SJSA1 (cell line): ENCODE results near the gene PYROXD2. TPM values are rescaled to one million over a fixed set of nuclear protein-coding genes. Genes with fewer than 3 reads are reported as not detected.

ENCODE experiments used
- DNase-seq, 2 experiments: peaks; one replicate each; pipeline ENCODE4 v3.0.0-alpha.2; 2015 to 2020; ENCODE audit warnings: low spot score in 2 of 2, low read depth in 1 of 2
- H3K27ac ChIP-seq: fragments of 250-450 bp; sonication (Bioruptor Pico); 2 replicates; pipeline ENCODE4 v1.5.1; 2020; ENCODE audit warnings: mild to moderate bottlenecking, moderate library complexity
- H3K27me3 ChIP-seq: fragments of 250-450 bp; sonication (Bioruptor Pico); replicated peaks from 2 replicates; pipeline ENCODE4 v1.5.1; 2020; ENCODE audit warnings: mild to moderate bottlenecking, moderate library complexity
- H3K36me3 ChIP-seq: fragments of 250-450 bp; sonication (Bioruptor Pico); 2 replicates; pipeline ENCODE4 v1.5.1; 2020; ENCODE audit warnings: mild to moderate bottlenecking
- H3K4me1 ChIP-seq: fragments of 250-450 bp; sonication (Bioruptor Pico); replicated peaks from 2 replicates; pipeline ENCODE4 v1.6.1; 2021; ENCODE audit warnings: mild to moderate bottlenecking
- H3K4me3 ChIP-seq: fragments of 250-450 bp; sonication (Bioruptor Pico); 2 replicates; pipeline ENCODE4 v1.5.1; 2020; ENCODE audit warnings: mild to moderate bottlenecking
- H3K9me3 ChIP-seq: fragments of 250-450 bp; sonication (Bioruptor Pico); replicated peaks from 2 replicates; pipeline ENCODE4 v1.5.1; 2020; ENCODE audit warnings: mild to moderate bottlenecking
- total RNA-seq: library from RNA; depleted of rRNA; stranded (reverse); fragments of >200 nt; shearing (Covaris generic); gene quantifications from 2 replicates; pipeline ENCODE4 v1.2.3, GENCODE V29; 2014

The PYROXD2 gene
- total RNA-seq, 1 experiment from 2014 or later, result 13.8 TPM

DNA sequence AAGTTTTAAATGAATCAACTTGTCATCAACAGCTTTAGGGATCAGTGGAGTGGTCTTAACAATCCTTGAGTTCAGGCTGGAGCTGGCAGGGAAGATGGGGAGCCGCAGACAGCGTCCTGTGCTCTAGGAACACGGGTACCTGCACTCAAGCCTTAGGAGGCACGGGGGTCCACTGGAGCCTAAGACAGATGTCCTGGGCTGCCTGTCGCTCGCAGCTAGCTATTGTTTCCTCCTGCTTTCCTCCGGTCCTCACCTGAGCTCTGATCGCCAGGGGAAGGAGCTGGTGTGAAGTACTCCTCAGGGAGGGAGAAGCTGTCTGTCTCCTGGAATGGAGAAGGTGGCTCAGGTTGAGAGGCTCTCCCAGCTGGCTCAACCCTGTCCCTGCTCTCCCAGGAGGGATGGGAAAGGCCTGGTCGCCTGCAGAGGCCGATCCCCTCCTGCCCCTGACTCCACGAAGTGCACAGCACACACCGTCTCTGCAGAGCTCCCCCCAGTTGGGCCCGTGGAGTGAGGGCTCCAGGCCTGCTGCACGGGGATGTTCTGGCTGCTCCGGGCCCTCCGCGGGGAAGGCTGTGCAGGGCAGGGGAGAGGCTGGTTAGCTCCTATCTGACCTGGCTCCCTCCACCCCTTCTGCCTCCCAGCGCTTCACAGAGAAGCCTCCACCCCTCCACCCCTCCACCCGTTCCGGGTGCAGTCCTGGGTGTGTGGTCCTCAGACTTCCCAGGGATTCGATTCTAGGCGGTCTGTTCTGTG is 14.5 kb upstream of the PYROXD2 start:
- Histone ChIP-seq H3K9me3 (no peaks in the 10 kb centered on the region), H3K36me3 (peaks cover 53% of the 10 kb centered on the region), H3K4me3 (no peak overlapping the region), H3K27me3 (no peaks in the 10 kb centered on the region), H3K4me1 (no peaks in the 10 kb centered on the region), H3K27ac (no peak overlapping the region)
- DNase-seq, result peak in 1 of 2 experiments; percentile 40

DNA sequence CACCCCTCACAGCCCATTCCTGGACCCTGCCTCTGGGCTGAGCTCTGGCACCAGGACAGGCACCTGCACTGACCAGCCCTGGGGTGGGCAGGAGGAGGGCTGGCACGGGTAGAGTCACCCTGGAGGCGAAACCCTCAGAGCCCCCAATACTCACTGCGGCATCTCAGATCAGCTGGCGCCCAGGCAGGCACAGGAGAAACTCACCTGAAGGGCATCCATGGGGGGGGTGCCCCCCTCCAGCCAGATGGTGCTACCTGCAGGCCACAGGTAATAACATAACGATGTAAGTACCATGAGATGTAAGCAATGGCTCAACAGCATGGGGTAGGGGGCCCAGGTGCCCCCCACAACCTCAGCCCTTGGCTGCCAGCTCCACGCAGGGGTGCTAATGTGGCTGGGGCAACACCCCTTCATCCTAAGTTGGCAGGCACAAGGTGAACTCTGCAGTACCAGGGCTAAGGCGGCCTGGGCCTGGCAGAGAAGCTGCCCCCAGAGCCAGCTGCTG is 12.1 kb upstream of the PYROXD2 start:
- Histone ChIP-seq H3K9me3 (no peaks in the 10 kb centered on the region), H3K27ac (no peak overlapping the region), H3K36me3 (peaks cover 54% of the 10 kb centered on the region), H3K4me1 (no peaks in the 10 kb centered on the region), H3K27me3 (no peaks in the 10 kb centered on the region), H3K4me3 (no peak overlapping the region)
- DNase-seq, result no peak

DNA sequence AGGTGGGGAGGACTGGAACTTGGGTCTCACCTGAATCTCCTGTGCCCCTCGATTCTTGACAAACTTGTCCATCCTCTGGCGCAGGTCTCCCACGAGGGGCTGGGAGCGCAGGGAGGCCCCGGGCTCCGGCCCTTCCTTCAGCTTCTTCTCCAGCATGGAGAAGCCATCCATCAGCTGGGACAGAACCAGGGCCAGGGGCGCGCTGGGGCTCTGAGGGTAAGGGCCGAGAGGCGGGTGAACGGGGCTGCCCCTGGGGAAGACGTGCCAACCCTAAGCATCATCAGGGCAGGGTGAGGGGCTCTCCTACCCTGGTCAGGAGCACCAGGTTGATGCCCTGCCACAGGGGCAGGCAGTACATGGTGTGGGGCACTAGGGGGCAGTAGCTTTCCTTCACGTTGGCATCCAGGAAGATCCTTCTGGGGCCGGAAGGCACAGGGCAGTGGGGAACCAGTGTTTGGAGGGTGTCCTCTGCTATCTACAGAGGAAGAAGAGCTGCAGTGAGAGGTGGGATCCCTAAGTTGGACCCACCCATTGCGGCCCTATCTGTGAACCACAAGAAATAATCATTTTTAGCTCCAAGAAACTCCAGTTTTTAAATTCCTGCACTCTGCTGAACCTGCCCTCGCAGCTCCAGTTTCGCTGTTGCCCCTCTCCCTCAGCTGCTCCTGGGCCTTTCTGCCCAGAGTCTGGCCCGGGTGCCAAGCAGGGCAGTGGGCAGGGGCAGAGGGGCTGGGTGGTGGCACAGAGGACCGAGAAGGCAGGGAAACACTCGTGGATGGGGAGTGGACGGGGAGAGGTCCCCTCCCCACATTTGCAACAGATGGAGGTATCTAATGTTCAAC is 10.8 kb upstream of the PYROXD2 start:
- DNase-seq, result peak in 1 of 2 experiments; percentile 28
- H3K4me3 ChIP-seq, result no peak overlapping the region

DNA sequence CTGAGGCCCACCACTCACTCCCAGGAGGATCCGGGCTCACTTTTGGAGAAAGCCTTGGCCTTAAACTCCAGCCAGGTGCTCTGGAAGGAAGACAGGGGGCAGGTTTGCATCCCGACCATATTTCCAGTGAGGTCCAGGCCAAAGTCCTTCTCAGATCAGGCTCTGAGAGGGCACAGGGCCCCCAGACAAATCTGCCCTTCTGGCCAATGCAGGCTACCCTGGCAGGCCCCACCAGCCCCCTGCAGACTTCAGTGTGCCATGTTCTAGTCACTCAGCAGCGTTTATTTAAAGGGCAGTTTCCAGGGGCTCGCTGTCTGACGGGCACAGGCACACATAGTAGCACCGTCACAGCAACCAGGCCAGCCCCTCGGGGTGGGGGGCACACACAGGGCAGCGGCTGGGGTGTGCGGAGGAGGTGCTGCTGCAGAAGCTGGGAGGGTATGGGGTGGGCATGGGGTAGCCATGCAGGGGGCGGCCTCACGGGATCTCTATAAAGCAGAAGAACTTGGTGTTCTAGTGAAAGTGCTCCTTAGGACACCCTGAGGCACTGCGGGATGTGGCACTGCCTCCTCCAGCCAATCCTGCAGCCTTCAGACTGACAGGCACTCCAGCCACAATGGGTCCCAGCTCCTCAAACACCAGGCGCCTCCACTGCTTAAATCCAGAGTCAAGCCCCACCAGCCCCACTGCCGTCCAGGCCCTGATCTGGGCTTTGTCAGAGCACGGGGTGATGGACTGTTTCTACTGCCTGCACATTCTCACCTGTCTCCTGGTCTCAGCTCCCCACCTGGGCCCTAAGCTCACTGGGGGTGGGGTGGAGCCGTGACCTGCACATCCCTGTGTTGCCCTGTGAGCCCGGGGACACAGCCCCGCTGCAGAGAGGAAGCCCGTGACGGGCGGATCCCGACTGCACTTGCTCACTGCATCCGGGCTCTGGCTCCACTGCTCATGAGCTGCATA is 9.6 kb upstream of the PYROXD2 start:
- Histone ChIP-seq H3K4me1 (no peaks in the 10 kb centered on the region), H3K9me3 (no peaks in the 10 kb centered on the region), H3K36me3 (peaks cover 46% of the 10 kb centered on the region), H3K27me3 (no peaks in the 10 kb centered on the region), H3K4me3 (no peak overlapping the region), H3K27ac (no peak overlapping the region)
- peak in 1 of 2 experiments; percentile 27 for DNase-seq

More for the DNA sequence above, 10.8 kb upstream of the PYROXD2 start:
- Histone ChIP-seq H3K36me3 (peaks cover 50% of the 10 kb centered on the region), H3K4me1 (no peaks in the 10 kb centered on the region), H3K9me3 (no peaks in the 10 kb centered on the region), H3K27ac (no peak overlapping the region), H3K27me3 (no peaks in the 10 kb centered on the region)

DNA sequence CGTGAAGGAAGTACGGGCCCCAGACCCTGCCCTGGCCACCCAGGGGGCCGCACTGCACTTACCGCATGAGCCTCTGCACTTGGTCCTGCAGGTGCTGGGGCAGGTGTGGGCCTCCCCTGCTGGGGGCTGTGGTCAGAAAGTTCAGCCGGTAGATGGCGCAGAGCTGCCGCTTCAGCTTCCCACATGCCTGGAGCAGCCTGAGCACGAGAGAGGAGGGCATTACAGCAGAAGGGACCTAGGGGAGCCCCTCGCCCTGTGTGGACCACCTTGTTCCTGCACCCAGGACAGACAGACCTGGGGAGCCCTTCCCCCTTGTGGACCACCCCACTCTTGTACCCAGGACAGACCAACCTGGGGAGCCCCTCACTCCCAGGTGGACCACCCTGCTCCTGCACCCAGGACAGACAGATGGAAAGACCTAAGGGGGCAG is 8.7 kb upstream of the PYROXD2 start:
- Histone ChIP-seq H3K9me3 (no peaks in the 10 kb centered on the region), H3K27ac (no peak overlapping the region), H3K27me3 (no peaks in the 10 kb centered on the region), H3K36me3 (peaks cover 47% of the 10 kb centered on the region), H3K4me3 (no peak overlapping the region), H3K4me1 (no peaks in the 10 kb centered on the region)
- DNase-seq, result peak in 1 of 2 experiments; percentile 25

DNA sequence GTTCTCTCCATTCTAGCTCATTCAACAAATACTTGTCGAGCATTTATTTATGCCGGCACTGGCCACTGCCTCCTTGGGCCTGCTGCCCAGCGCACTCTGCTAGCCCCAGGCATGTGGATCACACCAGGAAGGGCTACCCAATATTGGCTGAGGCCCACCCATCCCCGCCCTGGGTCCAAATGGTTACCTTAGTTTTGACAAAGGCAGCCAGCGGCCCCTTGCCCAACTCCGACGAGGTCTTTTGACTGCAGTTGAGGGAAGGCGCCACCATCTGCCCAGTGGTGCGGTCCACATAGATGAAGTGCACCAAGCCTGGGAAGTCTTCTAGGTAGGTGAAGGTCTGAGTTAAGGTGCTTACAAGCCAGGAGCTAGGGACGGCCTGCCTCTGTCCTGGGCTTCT is 7.2 kb upstream of the PYROXD2 start:
- Histone ChIP-seq H3K27me3 (no peaks in the 10 kb centered on the region), H3K36me3 (peaks cover 47% of the 10 kb centered on the region), H3K4me3 (no peak overlapping the region), H3K4me1 (no peaks in the 10 kb centered on the region), H3K9me3 (no peaks in the 10 kb centered on the region), H3K27ac (no peak overlapping the region)
- peak in 1 of 2 experiments; percentile 30 for DNase-seq

DNA sequence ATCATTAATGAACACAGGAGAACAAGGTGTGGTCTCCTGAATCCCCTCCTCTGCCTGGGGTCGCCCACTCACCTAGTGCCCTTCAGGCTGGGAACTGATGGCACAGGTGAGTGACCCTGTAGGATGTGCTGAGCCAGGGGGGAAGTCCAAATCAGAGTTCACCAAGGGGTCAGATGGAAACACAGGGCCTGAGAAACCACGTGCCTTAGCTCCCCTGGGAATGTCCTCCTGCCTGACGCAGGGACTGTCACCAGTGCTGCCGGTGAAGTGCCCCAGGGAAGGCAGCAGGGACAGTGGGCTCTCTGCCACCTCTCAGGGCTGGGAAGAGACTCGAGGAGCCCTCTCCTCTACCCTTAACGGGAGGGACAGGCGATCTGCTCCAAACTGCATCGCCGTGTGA is 5.8 kb upstream of the PYROXD2 start:
- Histone ChIP-seq H3K36me3 (peaks cover 39% of the 10 kb centered on the region), H3K9me3 (no peaks in the 10 kb centered on the region), H3K4me1 (peaks cover under 1% of the 10 kb centered on the region), H3K4me3 (no peak overlapping the region), H3K27me3 (no peaks in the 10 kb centered on the region), H3K27ac (no peak overlapping the region)
- peak in 1 of 2 experiments; percentile 37 for DNase-seq

DNA sequence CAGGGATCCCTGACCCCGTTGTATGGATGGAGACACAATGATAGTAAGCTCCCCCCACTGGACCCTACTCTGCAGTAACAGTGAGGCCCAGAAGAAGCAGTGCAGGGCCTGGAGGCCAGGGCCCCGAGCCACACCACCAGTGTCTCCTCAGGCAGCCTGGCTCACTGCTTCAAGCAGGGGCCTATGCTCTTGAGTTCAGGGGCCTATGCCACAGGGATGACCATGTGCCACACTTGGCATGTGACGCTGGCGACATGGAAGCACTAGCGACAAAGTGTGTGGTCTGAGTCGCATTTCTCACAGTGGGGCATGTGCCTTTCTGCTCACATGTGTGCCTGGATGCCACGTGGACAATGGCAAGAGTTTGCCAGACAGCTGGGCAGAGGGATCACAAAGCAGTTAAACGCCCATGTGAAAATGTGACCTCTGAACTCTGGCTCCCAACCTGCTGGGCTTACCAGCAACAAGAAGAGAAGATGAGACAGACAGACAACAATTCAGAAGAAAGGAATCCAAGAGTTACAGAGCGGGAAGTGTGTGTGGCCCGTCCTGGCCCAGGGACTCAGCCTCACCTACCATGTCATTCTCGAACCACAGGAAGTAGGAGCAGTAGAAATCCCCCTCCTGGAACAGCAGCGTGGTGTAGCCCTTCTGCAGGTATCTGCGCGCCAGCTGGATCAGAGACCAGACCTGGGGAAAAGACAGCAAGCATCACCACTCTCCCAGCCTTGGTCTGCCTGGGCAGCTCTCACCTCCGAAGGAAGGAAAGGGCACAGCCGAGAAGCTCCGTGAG is 4.7 kb upstream of the PYROXD2 start:
- Histone ChIP-seq H3K9me3 (no peaks in the 10 kb centered on the region), H3K27me3 (no peaks in the 10 kb centered on the region), H3K4me3 (no peak overlapping the region), H3K36me3 (peaks cover 36% of the 10 kb centered on the region), H3K27ac (no peak overlapping the region), H3K4me1 (peaks cover 11% of the 10 kb centered on the region)
- peak in 1 of 2 experiments; percentile 27 for DNase-seq

DNA sequence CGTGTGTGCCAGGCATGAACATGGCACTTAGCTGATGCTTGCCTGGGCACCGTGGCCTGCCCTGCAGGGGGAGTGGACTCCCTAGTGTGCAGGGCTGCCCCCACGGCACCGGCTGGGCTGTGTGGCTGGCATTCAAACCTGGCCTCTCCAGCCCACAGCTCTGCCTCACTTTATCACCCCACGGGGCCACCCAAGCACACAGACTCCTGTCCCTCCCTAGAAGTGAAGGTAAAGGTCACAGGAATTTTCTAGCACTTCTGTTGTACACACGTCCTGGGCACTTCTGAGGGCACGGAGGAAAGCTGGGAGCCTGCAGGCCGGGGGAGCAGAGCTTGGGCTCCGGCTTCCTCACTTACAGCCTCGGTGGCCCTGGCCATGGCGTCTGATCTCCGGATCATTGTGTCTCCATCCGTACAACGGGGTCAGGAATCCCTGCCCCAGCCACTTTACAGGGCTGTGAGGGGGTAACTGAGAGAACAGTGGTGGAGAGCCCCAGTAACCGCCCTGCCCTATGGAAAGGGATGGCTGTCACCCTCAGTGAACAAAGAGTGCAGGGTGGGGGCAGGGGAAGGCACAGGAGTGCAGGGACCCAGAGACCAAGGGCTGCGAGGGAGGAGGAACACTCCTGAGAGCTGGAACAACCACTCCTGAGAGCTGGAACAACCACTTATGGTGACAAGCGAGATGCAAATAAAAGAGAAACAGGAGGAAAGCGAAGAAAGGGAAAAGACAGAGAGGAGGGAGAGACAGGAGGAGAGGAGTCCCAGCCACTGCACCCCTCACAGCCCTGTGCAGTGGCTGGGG is 3.9 kb upstream of the PYROXD2 start:
- Histone ChIP-seq H3K4me3 (no peak overlapping the region), H3K27ac (no peak overlapping the region), H3K27me3 (no peaks in the 10 kb centered on the region), H3K4me1 (peaks cover 17% of the 10 kb centered on the region), H3K36me3 (peaks cover 38% of the 10 kb centered on the region), H3K9me3 (no peaks in the 10 kb centered on the region)
- peak in 1 of 2 experiments; percentile 33 for DNase-seq

DNA sequence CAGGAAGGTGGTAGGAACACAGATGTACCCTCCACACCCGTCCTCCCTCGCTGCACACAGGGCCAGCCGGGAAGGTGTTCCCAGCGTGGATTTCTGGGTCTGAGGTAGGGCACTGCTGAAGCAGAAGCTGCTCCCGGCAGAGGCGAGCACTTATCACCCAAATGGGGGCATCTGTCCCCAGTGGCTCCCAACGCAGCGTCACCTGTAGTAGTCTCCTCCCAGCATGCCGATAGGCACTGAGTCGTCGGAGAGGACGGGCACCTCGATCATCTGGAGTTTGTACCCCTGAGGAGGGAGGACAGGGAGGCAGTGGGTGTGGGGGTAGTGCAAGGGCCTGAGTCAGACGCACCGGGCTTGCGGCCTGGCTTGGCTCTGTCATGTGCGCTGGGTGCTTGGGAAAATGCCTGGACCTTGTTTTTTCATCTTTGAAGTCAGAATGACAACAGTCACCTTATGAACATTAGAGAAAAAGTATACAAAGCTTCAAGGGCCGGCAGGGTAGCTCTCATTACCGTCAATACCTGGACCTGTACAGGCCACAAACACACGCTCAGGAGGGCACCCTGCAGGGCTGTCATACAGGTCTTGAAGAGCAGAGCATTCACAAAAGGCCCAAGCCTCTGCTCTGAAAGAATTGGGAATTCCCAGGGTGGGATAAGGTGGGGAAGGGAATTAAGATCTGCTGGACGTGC is 3.1 kb upstream of the PYROXD2 start:
- H3K36me3 ChIP-seq, result peaks cover 36% of the 10 kb centered on the region
- peaks cover 17% of the 10 kb centered on the region for H3K4me1 ChIP-seq
- H3K4me3 ChIP-seq, result no peak overlapping the region
- H3K9me3 ChIP-seq, result no peaks in the 10 kb centered on the region
- peak in 1 of 2 experiments; percentile 34 for DNase-seq
- H3K27me3 ChIP-seq, result no peaks in the 10 kb centered on the region
- H3K27ac ChIP-seq, result no peak overlapping the region

DNA sequence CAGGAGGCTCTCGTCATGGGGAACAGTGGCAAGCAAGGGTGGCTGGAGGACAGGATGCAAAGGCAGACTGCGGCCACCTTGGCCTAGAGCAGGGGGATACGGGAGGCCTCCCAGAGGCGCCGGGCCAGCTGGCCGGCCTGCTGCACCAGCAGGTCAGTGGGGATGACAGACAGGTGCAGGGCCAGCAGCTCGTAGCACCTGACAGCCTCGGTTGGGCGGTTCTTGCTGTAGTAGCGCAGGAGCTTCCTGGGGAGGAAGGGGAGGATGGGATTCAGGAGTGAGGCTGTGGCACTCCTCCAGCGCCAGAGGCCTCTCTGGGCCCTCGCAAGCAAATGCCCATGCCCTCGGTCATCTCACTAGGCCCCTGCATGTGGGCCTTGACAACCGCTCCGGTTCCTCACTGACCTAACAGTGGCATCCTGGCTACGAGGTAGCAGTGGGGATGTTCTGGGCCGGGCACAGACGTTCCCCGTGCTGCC is 2.5 kb upstream of the PYROXD2 start:
- Histone ChIP-seq H3K36me3 (peaks cover 31% of the 10 kb centered on the region), H3K4me3 (no peak overlapping the region), H3K9me3 (no peaks in the 10 kb centered on the region), H3K4me1 (peaks cover 17% of the 10 kb centered on the region), H3K27ac (no peak overlapping the region), H3K27me3 (no peaks in the 10 kb centered on the region)
- DNase-seq, result peak in 1 of 2 experiments; percentile 37
